Cardiac fibroblast (primary cell): ENCODE data around the gene CENPP.
"Not testable (repeated sequence)": the region's sequence is repeated elsewhere in the genome, so short reads cannot be mapped to it uniquely, and the experiment has no call there.

Experiments
- DNase-seq, 2 donors: peaks; one replicate each; pipeline versions ENCODE4 v3.0.0 to v3.0.0-alpha.2; 2010; ENCODE audit warnings: low read depth in 2 of 2
- H3K4me3 ChIP-seq, 2 donors: replicated peaks in 1 of 2; 1 replicate in 1 of 2; 2 replicates in 1 of 2; pipeline ENCODE4 v1.5.1; 2011; ENCODE audit warnings: low read depth in 2 of 2, low read length in 2 of 2, mild to moderate bottlenecking in 2 of 2, moderate library complexity in 1 of 2
- TF ChIP-seq, protein P1 (sequence below): IDR thresholded peaks from one replicate; pipeline ENCODE4 v1.5.1; 2011; ENCODE audit warnings: low read depth, mild to moderate bottlenecking, low read length, inconsistent platforms

The CENPP gene

GRCh38 chr9:92620845-92621244 is 295.1 kb downstream of the CENPP start:
- TF ChIP-seq, protein P1, sequence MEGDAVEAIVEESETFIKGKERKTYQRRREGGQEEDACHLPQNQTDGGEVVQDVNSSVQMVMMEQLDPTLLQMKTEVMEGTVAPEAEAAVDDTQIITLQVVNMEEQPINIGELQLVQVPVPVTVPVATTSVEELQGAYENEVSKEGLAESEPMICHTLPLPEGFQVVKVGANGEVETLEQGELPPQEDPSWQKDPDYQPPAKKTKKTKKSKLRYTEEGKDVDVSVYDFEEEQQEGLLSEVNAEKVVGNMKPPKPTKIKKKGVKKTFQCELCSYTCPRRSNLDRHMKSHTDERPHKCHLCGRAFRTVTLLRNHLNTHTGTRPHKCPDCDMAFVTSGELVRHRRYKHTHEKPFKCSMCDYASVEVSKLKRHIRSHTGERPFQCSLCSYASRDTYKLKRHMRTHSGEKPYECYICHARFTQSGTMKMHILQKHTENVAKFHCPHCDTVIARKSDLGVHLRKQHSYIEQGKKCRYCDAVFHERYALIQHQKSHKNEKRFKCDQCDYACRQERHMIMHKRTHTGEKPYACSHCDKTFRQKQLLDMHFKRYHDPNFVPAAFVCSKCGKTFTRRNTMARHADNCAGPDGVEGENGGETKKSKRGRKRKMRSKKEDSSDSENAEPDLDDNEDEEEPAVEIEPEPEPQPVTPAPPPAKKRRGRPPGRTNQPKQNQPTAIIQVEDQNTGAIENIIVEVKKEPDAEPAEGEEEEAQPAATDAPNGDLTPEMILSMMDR: no peak
- H3K4me3 ChIP-seq: no peak overlapping the region
- no peak for DNase-seq

DNA sequence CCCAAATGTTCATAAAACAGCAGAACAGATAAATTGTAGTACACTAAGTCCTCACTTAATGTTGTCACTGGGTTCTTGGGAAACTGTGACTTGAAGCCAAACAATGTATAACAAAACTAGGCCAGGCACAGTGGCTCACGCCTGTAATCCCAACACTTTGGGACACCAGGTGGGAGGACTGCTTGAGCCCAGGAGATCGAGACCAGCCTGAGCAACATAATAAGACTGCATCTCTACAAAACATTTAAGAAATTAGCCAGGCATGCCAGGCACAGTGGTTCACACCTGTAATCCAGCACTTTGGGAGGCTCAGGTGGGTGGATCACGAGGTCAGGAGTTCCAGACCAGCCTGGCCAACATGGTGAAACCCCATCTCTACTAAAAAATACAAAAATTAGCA is 298.2 kb downstream of the CENPP start:
- DNase-seq, H3K4me3 ChIP-seq: not testable (repeated sequence)

DNA sequence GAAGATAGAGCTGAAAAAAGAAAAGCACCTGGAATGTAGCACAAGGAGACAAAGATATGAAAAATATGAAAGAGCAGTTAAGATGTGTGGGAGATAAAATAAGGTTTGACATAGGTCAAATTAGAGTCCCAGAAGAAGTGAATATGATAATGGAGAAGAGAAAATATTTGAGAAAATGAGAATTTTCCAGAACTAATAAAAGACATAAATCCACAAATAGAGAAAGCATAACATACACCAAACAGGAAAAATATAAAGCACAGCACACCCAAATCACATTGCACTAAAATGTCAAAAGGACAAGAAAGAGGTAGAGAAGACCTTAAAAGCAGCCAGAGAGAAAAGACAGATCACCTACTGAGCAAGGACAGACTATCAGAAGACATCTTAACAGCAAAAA is 300.7 kb downstream of the CENPP start:
- DNase-seq: no peak
- no peak overlapping the region for H3K4me3 ChIP-seq
- TF ChIP-seq, protein P1: no peak

GRCh38 chr9:92627651-92628050 is 301.9 kb downstream of the CENPP start:
- TF ChIP-seq, protein P1: no peak
- peak in 1 of 2 donors; percentile 22 for DNase-seq
- H3K4me3 ChIP-seq: no peak overlapping the region

- TF ChIP-seq, protein P1: no peak
- H3K4me3 ChIP-seq: no peak overlapping the region
- no peak for DNase-seq
Measured at GRCh38 chr9:92631452-92632343, 305.9 kb downstream of the CENPP start.

- TF ChIP-seq, protein P1: no peak
- no peak overlapping the region for H3K4me3 ChIP-seq
- no peak for DNase-seq
Measured at GRCh38 chr9:92632641-92633040, 306.9 kb downstream of the CENPP start.

GRCh38 chr9:92633614-92634278 is 308.0 kb downstream of the CENPP start:
- no peak overlapping the region for H3K4me3 ChIP-seq
- no peak for DNase-seq
- TF ChIP-seq, protein P1: no peak
